HG02642 (cell line): ENCODE measurements around the gene ZNF76.
A peak's percentile ranks its signal among the peaks of the same experiment; 100 is the strongest.

ENCODE experiments used
- ATAC-seq: cut with Tn5 transposase; IDR thresholded peaks from one replicate; pipeline ENCODE4 v1.9.1; 2021; ENCODE audit warnings: mild to moderate bottlenecking; ENCODE audit not compliant: unreplicated experiment, poor library complexity

ZNF76 gene

GRCh38 chr6:35264550-35265274 lies 5.2 kb downstream of the ZNF76 start:
- no peak for ATAC-seq

- no peak for ATAC-seq
Measured at GRCh38 chr6:35265523-35265922, 6.0 kb downstream of the ZNF76 start.

GRCh38 chr6:35267446-35267845 lies 7.9 kb downstream of the ZNF76 start:
- ATAC-seq = no peak

GRCh38 chr6:35267897-35268296 lies 8.4 kb downstream of the ZNF76 start:
- ATAC-seq = no peak

- ATAC-seq = no peak
Measured at GRCh38 chr6:35272005-35272404, 12.5 kb downstream of the ZNF76 start.

- no peak for ATAC-seq
Measured at GRCh38 chr6:35273822-35274559, 14.5 kb downstream of the ZNF76 start.

GRCh38 chr6:35275744-35276260 lies 16.3 kb downstream of the ZNF76 start:
- no peak for ATAC-seq

GRCh38 chr6:35278708-35279107 lies 19.2 kb downstream of the ZNF76 start:
- ATAC-seq = no peak

- no peak for ATAC-seq
Measured at GRCh38 chr6:35280903-35281302, 21.4 kb downstream of the ZNF76 start.

GRCh38 chr6:35282472-35282871 lies 22.9 kb downstream of the ZNF76 start:
- no peak for ATAC-seq

- no peak for ATAC-seq
Measured at GRCh38 chr6:35283361-35283760, 23.8 kb downstream of the ZNF76 start.

GRCh38 chr6:35287671-35288396 lies 28.3 kb downstream of the ZNF76 start:
- ATAC-seq = no peak

- no peak for ATAC-seq
Measured at GRCh38 chr6:35288834-35289233, 29.3 kb downstream of the ZNF76 start.

- ATAC-seq = no peak
Measured at GRCh38 chr6:35291491-35291890, 32.0 kb downstream of the ZNF76 start.

- ATAC-seq = no peak
Measured at GRCh38 chr6:35292494-35292893, 33.0 kb downstream of the ZNF76 start.

- ATAC-seq = no peak
Measured at GRCh38 chr6:35293681-35294080, 34.1 kb downstream of the ZNF76 start.

- ATAC-seq = peak; percentile 29
Measured at GRCh38 chr6:35294308-35294945, 34.9 kb downstream of the ZNF76 start.

GRCh38 chr6:35295036-35295435 lies 35.5 kb downstream of the ZNF76 start:
- no peak for ATAC-seq

- no peak for ATAC-seq
Measured at GRCh38 chr6:35295521-35296315, 36.2 kb downstream of the ZNF76 start.
